OCI-LY7 (cell line): Measurements from ENCODE around the gene PATJ. TPM values are rescaled to one million over a fixed set of nuclear protein-coding genes. Genes with fewer than 3 reads are reported as not detected.
"Not testable (repeated sequence)": the region's sequence is repeated elsewhere in the genome, so short reads cannot be mapped to it uniquely, and the experiment has no call there.

Experiments
- BruUV-seq: library from RNA; stranded (reverse); fragments of 400-500 nt; replicated peaks from 2 replicates; lab custom pipeline; 2021; lab: Mats Ljungman, UMichigan
- CTCF ChIA-PET: fragments of 300-600 bp; sonication (Branson Sonifier 250); formaldehyde crosslinking; loops from one replicate; lab custom pipeline; 2022; ENCODE audit warnings: antibody characterized with exemption; ENCODE audit not compliant: unreplicated experiment; lab: Charles Lee
- POLR2A ChIA-PET: fragments of 300-600 bp; sonication (Branson Sonifier 250); formaldehyde crosslinking; loops from one replicate; lab custom pipeline; 2022; ENCODE audit warnings: antibody characterized with exemption; lab: Charles Lee
- DNase-seq: peaks from one replicate; pipeline ENCODE4 v3.0.0-alpha.2; 2015; ENCODE audit warnings: low spot score
- H2AFZ ChIP-seq: fragments of 200-600 bp; sonication (generic), shearing (Covaris generic); 2 replicates; pipeline ENCODE4 v1.6.1; 2014; ENCODE audit warnings: mild to moderate bottlenecking, antibody characterized with exemption, low read length, moderate library complexity
- H3K27ac ChIP-seq: fragments of 200-600 bp; sonication (generic); 2 replicates; pipeline ENCODE4 v1.5.1; 2014; ENCODE audit warnings: mixed run types, low read depth, mild to moderate bottlenecking, moderate library complexity, low read length, inconsistent platforms; ENCODE audit not compliant: poor library complexity, severe bottlenecking
- H3K36me3 ChIP-seq: fragments of 200-600 bp; sonication (generic); 2 replicates; pipeline ENCODE4 v1.6.1; 2014; ENCODE audit warnings: mild to moderate bottlenecking, antibody characterized with exemption, low read length, moderate library complexity, mixed read lengths; ENCODE audit not compliant: insufficient read depth
- H3K4me1 ChIP-seq: fragments of 200-600 bp; sonication (generic); 2 replicates; pipeline ENCODE4 v1.5.1; 2014; ENCODE audit warnings: mild to moderate bottlenecking, low read length; ENCODE audit not compliant: insufficient read depth, poor library complexity, severe bottlenecking
- H3K4me2 ChIP-seq: fragments of 200-600 bp; sonication (generic); 2 replicates; pipeline ENCODE4 v1.6.1; 2014; ENCODE audit warnings: mild to moderate bottlenecking, low read length
- H3K4me3 ChIP-seq: fragments of 200-600 bp; sonication (generic); 2 replicates; pipeline ENCODE4 v1.5.1; 2014; ENCODE audit warnings: mild to moderate bottlenecking, low read depth, low read length; ENCODE audit not compliant: poor library complexity, severe bottlenecking
- H3K79me2 ChIP-seq: fragments of 200-600 bp; sonication (generic); 2 replicates; pipeline ENCODE4 v1.6.1; 2016; ENCODE audit warnings: low read depth, mild to moderate bottlenecking, low read length, moderate library complexity, mixed read lengths; ENCODE audit not compliant: insufficient read depth
- H3K9me2 ChIP-seq: fragments of 200-600 bp; sonication (generic); 2 replicates; pipeline ENCODE4 v1.6.1; 2016; ENCODE audit warnings: mild to moderate bottlenecking, low read length, mixed read lengths; ENCODE audit not compliant: insufficient read depth
- H3K9me3 ChIP-seq: fragments of 200-600 bp; sonication (generic); 2 replicates; pipeline ENCODE4 v1.6.1; 2014; ENCODE audit warnings: mild to moderate bottlenecking, mixed run types, low read length, mixed read lengths
- H4K20me1 ChIP-seq: fragments of 200-600 bp; sonication (generic); 2 replicates; pipeline ENCODE4 v1.6.1; 2014; ENCODE audit warnings: mild to moderate bottlenecking, antibody characterized with exemption, low read length, moderate library complexity, mixed read lengths; ENCODE audit not compliant: insufficient read depth
- EZH2phosphoT487 ChIP-seq: fragments of 200-600 bp; sonication (generic); IDR thresholded peaks from 2 replicates; pipeline ENCODE4 v1.6.1; 2018; ENCODE audit warnings: low read depth, borderline replicate concordance, mild to moderate bottlenecking, mixed run types, antibody characterized with exemption, low read length, moderate library complexity, mixed read lengths
- intact Hi-C: fragments of 100-400 bp; cut with micrococcal nuclease; formaldehyde crosslinking; loops from one replicate; pipeline ENCODE4 v1.10.0; 2022; ENCODE audit not compliant: unreplicated experiment
- total RNA-seq, 2 experiments: library from RNA; depleted of rRNA in 1 of 2; stranded (reverse); fragments of >200 nt in 1 of 2; shearing (Covaris generic) in 1 of 2; gene quantifications; 2 replicates each; pipeline ENCODE4 v1.2.3, GENCODE V29; 2014 to 2022
- TF ChIP-seq, protein P1 (sequence below): fragments of 200-600 bp; sonication (generic); conservative IDR thresholded peaks from 2 replicates; pipeline ENCODE4 v1.5.1; 2014; ENCODE audit warnings: mild to moderate bottlenecking, antibody characterized with exemption, low read length, moderate library complexity, mixed read lengths

The PATJ gene
- total RNA-seq, 2 experiments from 2014 or later = 0.95 to 4.0 TPM

DNA sequence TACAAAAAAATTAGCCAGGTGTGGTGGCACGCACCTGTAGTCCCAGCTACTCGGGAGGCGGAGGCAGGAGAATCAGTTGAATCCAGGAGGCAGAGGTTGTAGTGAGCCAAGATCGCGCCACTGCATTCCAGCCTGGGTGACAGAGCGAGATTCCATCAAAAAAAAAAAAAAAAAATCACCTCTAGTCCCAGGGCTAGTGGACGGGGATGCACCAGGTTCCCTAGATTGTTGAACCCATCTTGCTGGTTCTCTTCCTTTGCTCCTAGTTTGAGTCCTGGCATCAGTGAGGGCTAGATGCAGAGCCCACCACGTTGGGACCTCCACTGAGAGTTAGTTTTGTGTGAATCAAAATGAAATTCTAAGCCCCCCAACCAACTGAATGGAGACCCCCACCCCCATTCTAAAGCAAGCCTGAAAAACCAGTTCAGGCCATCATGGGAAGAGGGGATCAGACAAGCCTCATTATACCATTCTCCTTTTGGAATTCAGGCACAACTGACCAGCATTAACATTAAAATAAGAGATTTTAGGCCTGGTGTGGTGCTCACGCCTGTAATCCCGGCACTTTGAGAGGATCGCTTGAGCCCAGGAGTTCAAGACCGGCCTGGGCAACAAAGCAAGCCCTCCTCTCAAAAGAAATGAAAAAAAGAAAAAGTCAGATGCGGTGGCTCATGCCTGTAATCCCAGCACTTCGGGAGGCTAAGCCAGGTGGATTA is 434.5 kb downstream of the PATJ start:
- Histone ChIP-seq H3K4me3 (no peak overlapping the region), H3K27ac (no peak overlapping the region), H2AFZ (no peak overlapping the region), H3K36me3 (no peaks in the 10 kb centered on the region), H4K20me1 (no peaks in the 10 kb centered on the region), H3K9me3 (no peaks in the 10 kb centered on the region), H3K4me2 (no peak overlapping the region), H3K79me2 (no peaks in the 10 kb centered on the region), H3K4me1 (no peaks in the 10 kb centered on the region), H3K9me2 (no peaks in the 10 kb centered on the region)
- ChIA-PET CTCF (no interaction called here), POLR2A (no interaction called here)
- no TSS peak for BruUV-seq
- no peak for DNase-seq
- intact Hi-C loops = no loop called here
- TF ChIP-seq, protein P1, sequence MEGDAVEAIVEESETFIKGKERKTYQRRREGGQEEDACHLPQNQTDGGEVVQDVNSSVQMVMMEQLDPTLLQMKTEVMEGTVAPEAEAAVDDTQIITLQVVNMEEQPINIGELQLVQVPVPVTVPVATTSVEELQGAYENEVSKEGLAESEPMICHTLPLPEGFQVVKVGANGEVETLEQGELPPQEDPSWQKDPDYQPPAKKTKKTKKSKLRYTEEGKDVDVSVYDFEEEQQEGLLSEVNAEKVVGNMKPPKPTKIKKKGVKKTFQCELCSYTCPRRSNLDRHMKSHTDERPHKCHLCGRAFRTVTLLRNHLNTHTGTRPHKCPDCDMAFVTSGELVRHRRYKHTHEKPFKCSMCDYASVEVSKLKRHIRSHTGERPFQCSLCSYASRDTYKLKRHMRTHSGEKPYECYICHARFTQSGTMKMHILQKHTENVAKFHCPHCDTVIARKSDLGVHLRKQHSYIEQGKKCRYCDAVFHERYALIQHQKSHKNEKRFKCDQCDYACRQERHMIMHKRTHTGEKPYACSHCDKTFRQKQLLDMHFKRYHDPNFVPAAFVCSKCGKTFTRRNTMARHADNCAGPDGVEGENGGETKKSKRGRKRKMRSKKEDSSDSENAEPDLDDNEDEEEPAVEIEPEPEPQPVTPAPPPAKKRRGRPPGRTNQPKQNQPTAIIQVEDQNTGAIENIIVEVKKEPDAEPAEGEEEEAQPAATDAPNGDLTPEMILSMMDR = no peak
- TF ChIP-seq EZH2phosphoT487 = no peak

DNA sequence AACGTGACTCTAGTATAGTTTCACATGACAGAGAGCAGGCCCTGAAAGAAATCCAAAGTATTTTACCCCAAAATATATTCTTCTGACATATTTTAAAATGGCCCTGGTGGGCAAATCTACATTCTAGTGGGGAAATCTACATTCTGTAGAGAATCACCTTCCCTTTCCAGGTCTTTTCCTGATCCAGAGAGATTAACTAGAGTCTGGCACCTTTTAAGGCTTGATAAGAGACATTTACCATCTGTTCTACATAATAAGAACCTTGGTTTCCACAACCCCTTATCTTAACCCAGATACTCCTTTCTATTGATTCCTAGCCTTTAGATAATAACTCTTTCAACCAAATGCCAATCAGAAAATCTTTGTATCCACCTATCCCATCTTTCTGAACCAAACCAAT is 435.3 kb downstream of the PATJ start:
- Histone ChIP-seq H3K79me2 (no peaks in the 10 kb centered on the region), H3K4me3 (no peak overlapping the region), H3K27ac (no peak overlapping the region), H3K9me3 (no peaks in the 10 kb centered on the region), H3K9me2 (no peaks in the 10 kb centered on the region), H3K36me3 (no peaks in the 10 kb centered on the region), H3K4me2 (no peak overlapping the region), H2AFZ (no peak overlapping the region), H3K4me1 (no peaks in the 10 kb centered on the region), H4K20me1 (no peaks in the 10 kb centered on the region)
- POLR2A ChIA-PET = no interaction called here
- no TSS peak for BruUV-seq
- intact Hi-C loops = no loop called here
- CTCF ChIA-PET = no interaction called here
- DNase-seq = no peak
- TF ChIP-seq, protein P1 = no peak
- no peak for TF ChIP-seq EZH2phosphoT487

DNA sequence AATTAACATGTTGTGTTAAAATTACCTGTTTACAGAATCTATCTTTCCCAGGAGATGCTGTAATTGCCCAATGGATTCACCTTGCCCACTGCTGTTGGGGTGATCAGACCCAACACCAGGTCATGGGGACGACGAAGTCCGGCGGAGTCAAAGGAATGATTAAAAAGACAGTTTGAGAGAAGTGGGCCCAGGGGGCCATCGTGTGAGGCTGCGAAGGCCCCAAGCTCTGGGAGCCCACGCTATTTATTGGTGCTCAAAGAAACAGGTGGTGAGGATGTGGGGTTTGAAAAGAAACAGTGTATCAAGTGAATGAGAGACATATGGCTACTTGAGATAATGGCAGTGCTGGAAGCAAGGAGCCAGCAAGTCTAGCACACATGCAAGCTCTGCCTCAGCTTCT is 436.1 kb downstream of the PATJ start:
- intact Hi-C loops = no loop called here

DNA sequence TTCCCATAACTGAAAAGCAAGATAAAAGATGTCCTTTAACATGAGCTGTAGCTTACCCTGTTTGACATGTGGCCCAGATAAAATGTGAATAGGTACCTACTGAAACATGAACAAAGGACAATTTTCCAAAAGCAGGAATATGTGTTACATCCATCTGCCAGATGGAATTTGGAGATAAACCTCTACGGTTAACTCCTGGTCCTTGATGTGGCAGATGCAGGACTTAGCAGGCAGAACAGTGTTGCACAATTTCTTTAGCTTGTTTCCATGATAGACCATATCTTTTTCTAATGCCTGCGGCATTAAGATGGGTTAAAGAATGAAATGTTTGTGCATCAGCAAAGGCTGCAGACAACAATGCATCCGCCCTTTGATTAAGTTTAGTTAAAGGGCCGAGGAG is 437.8 kb downstream of the PATJ start:
- BruUV-seq, POLR2A ChIA-PET, H3K27ac ChIP-seq, DNase-seq, H4K20me1 ChIP-seq, H3K4me2 ChIP-seq, intact Hi-C loops, H2AFZ ChIP-seq, H3K4me3 ChIP-seq, H3K4me1 ChIP-seq, H3K9me2 ChIP-seq, H3K9me3 ChIP-seq, CTCF ChIA-PET, H3K79me2 ChIP-seq, H3K36me3 ChIP-seq: not testable (repeated sequence)

More for the DNA sequence above, 436.1 kb downstream of the PATJ start:
- Histone ChIP-seq H4K20me1 (no peaks in the 10 kb centered on the region), H2AFZ (no peak overlapping the region), H3K4me1 (no peaks in the 10 kb centered on the region), H3K9me3 (no peaks in the 10 kb centered on the region), H3K36me3 (no peaks in the 10 kb centered on the region), H3K27ac (no peak overlapping the region), H3K79me2 (no peaks in the 10 kb centered on the region), H3K4me3 (no peak overlapping the region), H3K4me2 (no peak overlapping the region), H3K9me2 (no peaks in the 10 kb centered on the region)
- no TSS peak for BruUV-seq
- ChIA-PET POLR2A (no interaction called here), CTCF (no interaction called here)
- TF ChIP-seq, protein P1 = no peak
- TF ChIP-seq EZH2phosphoT487 = no peak
- DNase-seq = no peak
